ENCODE results near the gene PRKACG. TPM values are rescaled to one million over a fixed set of nuclear protein-coding genes. Genes with fewer than 3 reads are reported as not detected.

The PRKACG gene
- polyA plus RNA-seq, 1 donor from 2014 or later = not detected

DNA sequence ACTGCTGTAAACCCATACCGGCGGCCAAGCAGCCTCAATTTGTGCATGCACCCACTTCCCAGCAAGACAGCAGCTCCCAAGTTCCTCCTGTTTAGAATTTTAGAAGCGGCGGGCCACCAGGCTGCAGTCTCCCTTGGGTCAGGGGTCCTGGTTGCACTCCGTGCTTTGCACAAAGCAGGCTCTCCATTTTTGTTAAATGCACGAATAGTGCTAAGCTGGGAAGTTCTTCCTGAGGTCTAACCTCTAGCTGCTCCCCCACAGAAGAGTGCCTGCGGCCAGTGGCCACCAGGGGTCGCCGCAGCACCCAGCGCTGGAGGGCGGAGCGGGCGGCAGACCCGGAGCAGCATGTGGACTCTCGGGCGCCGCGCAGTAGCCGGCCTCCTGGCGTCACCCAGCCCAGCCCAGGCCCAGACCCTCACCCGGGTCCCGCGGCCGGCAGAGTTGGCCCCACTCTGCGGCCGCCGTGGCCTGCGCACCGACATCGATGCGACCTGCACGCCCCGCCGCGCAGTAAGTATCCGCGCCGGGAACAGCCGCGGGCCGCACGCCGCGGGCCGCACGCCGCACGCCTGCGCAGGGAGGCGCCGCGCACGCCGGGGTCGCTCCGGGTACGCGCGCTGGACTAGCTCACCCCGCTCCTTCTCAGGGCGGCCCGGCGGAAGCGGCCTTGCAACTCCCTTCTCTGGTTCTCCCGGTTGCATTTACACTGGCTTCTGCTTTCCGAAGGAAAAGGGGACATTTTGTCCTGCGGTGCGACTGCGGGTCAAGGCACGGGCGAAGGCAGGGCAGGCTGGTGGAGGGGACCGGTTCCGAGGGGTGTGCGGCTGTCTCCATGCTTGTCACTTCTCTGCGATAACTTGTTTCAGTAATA, 21.8 kb upstream of the PRKACG start, which contains the start of gene FXN (continued):
- TF ChIP-seq TAF1 (IDR thresholded peaks at IDR 0.05; ENCODE audit: low read depth) = no peak
- peak; percentile 97 for TF ChIP-seq MXI1 (conservative IDR thresholded peaks at IDR 0.05; ENCODE audit: poor library complexity, severe bottlenecking)
- peak; percentile 63 for TF ChIP-seq EP300 (conservative IDR thresholded peaks at IDR 0.05; ENCODE audit: poor library complexity, severe bottlenecking)
- peak; percentile 79 for TF ChIP-seq RAD21 (conservative IDR thresholded peaks at IDR 0.05)

DNA sequence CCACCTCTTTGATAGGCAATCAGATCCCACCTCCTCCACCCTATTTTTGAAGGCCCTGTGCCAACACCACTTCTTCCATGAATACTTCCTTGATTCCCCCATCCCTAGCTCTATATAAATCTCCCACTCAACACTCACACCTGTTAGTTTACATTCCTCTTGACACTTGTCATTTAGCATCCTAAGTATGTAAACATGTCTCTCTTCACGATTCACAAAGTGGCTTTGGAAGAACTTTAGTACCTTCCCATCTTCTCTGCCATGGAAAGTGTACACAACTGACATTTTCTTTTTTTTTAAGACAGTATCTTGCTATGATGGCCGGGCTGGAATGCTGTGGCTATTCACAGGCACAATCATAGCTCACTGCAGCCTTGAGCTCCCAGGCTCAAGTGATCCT, 20.2 kb upstream of the PRKACG start:
- no peak overlapping the region for H3K9ac ChIP-seq (ENCODE audit: low read length)
- no peaks in the 10 kb centered on the region for H3K9me3 ChIP-seq (ENCODE audit: low read length)
- H3K4me2 ChIP-seq (ENCODE audit: low read length) = no peak overlapping the region
- H3K27me3 ChIP-seq (ENCODE audit: insufficient read depth, low read depth, low read length) = no peaks in the 10 kb centered on the region
- H3F3A ChIP-seq (ENCODE audit: insufficient read depth, low read length, poor library complexity, severe bottlenecking) = no peaks in the 10 kb centered on the region
- no peaks in the 10 kb centered on the region for H3K79me2 ChIP-seq (replicated peaks; ENCODE audit: insufficient read depth, low read length)
- H3K9me2 ChIP-seq (ENCODE audit: insufficient read depth, low read length) = no peaks in the 10 kb centered on the region
- H3K27ac ChIP-seq (ENCODE audit: low read length) = no peak overlapping the region
- no peak overlapping the region for H2AFZ ChIP-seq (ENCODE audit: low read depth, low read length)
- no peaks in the 10 kb centered on the region for H3K36me3 ChIP-seq (ENCODE audit: insufficient read depth, low read length)
- TF ChIP-seq MXI1 (conservative IDR thresholded peaks at IDR 0.05; ENCODE audit: poor library complexity, severe bottlenecking) (no peak), RAD21 (conservative IDR thresholded peaks at IDR 0.05) (no peak), EZH2 (IDR thresholded peaks at IDR 0.05; ENCODE audit: borderline replicate concordance, insufficient read depth, low read length, poor library complexity, severe bottlenecking) (no peak), POLR2AphosphoS5 (IDR thresholded peaks at IDR 0.05) (no peak), EP300 (conservative IDR thresholded peaks at IDR 0.05; ENCODE audit: poor library complexity, severe bottlenecking) (no peak), TAF1 (IDR thresholded peaks at IDR 0.05; ENCODE audit: low read depth) (no peak), SMC3 (conservative IDR thresholded peaks at IDR 0.05; ENCODE audit: poor library complexity) (no peak)
- TF ChIP-seq, protein P1, sequence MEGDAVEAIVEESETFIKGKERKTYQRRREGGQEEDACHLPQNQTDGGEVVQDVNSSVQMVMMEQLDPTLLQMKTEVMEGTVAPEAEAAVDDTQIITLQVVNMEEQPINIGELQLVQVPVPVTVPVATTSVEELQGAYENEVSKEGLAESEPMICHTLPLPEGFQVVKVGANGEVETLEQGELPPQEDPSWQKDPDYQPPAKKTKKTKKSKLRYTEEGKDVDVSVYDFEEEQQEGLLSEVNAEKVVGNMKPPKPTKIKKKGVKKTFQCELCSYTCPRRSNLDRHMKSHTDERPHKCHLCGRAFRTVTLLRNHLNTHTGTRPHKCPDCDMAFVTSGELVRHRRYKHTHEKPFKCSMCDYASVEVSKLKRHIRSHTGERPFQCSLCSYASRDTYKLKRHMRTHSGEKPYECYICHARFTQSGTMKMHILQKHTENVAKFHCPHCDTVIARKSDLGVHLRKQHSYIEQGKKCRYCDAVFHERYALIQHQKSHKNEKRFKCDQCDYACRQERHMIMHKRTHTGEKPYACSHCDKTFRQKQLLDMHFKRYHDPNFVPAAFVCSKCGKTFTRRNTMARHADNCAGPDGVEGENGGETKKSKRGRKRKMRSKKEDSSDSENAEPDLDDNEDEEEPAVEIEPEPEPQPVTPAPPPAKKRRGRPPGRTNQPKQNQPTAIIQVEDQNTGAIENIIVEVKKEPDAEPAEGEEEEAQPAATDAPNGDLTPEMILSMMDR (IDR thresholded peaks at IDR 0.05; ENCODE audit: poor library complexity, severe bottlenecking) = no peak
- TF ChIP-seq, protein P2, sequence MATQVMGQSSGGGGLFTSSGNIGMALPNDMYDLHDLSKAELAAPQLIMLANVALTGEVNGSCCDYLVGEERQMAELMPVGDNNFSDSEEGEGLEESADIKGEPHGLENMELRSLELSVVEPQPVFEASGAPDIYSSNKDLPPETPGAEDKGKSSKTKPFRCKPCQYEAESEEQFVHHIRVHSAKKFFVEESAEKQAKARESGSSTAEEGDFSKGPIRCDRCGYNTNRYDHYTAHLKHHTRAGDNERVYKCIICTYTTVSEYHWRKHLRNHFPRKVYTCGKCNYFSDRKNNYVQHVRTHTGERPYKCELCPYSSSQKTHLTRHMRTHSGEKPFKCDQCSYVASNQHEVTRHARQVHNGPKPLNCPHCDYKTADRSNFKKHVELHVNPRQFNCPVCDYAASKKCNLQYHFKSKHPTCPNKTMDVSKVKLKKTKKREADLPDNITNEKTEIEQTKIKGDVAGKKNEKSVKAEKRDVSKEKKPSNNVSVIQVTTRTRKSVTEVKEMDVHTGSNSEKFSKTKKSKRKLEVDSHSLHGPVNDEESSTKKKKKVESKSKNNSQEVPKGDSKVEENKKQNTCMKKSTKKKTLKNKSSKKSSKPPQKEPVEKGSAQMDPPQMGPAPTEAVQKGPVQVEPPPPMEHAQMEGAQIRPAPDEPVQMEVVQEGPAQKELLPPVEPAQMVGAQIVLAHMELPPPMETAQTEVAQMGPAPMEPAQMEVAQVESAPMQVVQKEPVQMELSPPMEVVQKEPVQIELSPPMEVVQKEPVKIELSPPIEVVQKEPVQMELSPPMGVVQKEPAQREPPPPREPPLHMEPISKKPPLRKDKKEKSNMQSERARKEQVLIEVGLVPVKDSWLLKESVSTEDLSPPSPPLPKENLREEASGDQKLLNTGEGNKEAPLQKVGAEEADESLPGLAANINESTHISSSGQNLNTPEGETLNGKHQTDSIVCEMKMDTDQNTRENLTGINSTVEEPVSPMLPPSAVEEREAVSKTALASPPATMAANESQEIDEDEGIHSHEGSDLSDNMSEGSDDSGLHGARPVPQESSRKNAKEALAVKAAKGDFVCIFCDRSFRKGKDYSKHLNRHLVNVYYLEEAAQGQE (IDR thresholded peaks at IDR 0.05; ENCODE audit: borderline replicate concordance) = no peak
- H4K20me1 ChIP-seq (ENCODE audit: insufficient read depth) = no peaks in the 10 kb centered on the region
- H3K4me3 ChIP-seq (ENCODE audit: low read length) = no peak overlapping the region

Data from neural cell (in vitro differentiated cells).